K562 (cell line): ENCODE data around the gene PDIA3. TPM values are rescaled to one million over a fixed set of nuclear protein-coding genes. Genes with fewer than 3 reads are reported as not detected.
A peak's percentile ranks its signal among the peaks of the same experiment; 100 is the strongest.

ENCODE experiments used
- ATAC-seq: fragments of 200-7000 bp; cut with Tn5 transposase; 3 replicates; pipeline ENCODE4 v1.9.1; 2020; ENCODE audit warnings: moderate library complexity
- BruUV-seq: library from RNA; stranded (reverse); fragments of 400-500 nt; replicated peaks from 2 replicates; lab custom pipeline; 2021; lab: Mats Ljungman, UMichigan
- CTCF ChIA-PET: fragments of 300-600 bp; formaldehyde crosslinking; extraction: SDS; loops from one replicate; lab custom pipeline; 2021; ENCODE audit warnings: low intra/inter-chr PET ratio; lab: Yijun Ruan, JAX
- POLR2A ChIA-PET: fragments of 300-600, 350-650 bp; sonication (Branson Sonifier 250); formaldehyde crosslinking; extraction: SDS; loops from one replicate; lab custom pipeline; 2021; ENCODE audit warnings: antibody characterized with exemption, inconsistent platforms; lab: Yijun Ruan, JAX
- DNase-seq, 4 experiments: peaks; one replicate each; pipeline versions ENCODE4 v3.0.0 to v3.0.0-alpha.2; 2011 to 2018; ENCODE audit warnings: low spot score in 3 of 4, mixed read lengths in 3 of 4; ENCODE audit errors: extremely low read depth in 1 of 4
- FAIRE-seq: peaks from 2 replicates; lab custom pipeline; 2011; peaks lifted over from hg19 to GRCh38; lab: Jason Lieb, UNC
- H2AFZ ChIP-seq: 2 replicates; pipeline ENCODE4 v1.6.0; 2011; ENCODE audit warnings: low read depth, low read length, control low read depth, inconsistent platforms
- H3K27ac ChIP-seq: fragments of 200-600 bp; 3 replicates; pipeline ENCODE4 v1.8.0; 2011; ENCODE audit warnings: low read depth, mild to moderate bottlenecking, control low read depth, inconsistent platforms, low read length, moderate library complexity, mixed read lengths; ENCODE audit errors: extremely low read depth
- H3K27me3 ChIP-seq, 2 experiments: fragments of 300-600 bp in 1 of 2; 2 replicates in 1 of 2; 3 replicates in 1 of 2; pipeline versions ENCODE4 v1.6.0 to v1.8.0; 2011; ENCODE audit warnings: inconsistent platforms in 2 of 2, low read length in 2 of 2, mild to moderate bottlenecking in 1 of 2, mixed read lengths in 1 of 2, moderate library complexity in 1 of 2; ENCODE audit not compliant: control insufficient read depth in 2 of 2, insufficient read depth in 2 of 2
- H3K36me3 ChIP-seq: fragments of 300-600 bp; 3 replicates; pipeline ENCODE4 v1.8.0; 2011; ENCODE audit warnings: mild to moderate bottlenecking, low read length, inconsistent platforms; ENCODE audit not compliant: control insufficient read depth, insufficient read depth
- H3K4me1 ChIP-seq, 2 experiments: fragments of 200-600 bp in 1 of 2; replicated peaks in 1 of 2; 2 replicates in 1 of 2; 3 replicates in 1 of 2; pipeline versions ENCODE4 v1.5.1 to v1.8.0; 2011; ENCODE audit warnings: inconsistent platforms in 2 of 2, low read length in 2 of 2, mild to moderate bottlenecking in 1 of 2, mixed read lengths in 1 of 2, moderate library complexity in 1 of 2; ENCODE audit not compliant: control insufficient read depth in 2 of 2, insufficient read depth in 2 of 2
- H3K4me2 ChIP-seq: 2 replicates; pipeline ENCODE4 v1.6.1; 2011; ENCODE audit warnings: low read length, control low read depth, inconsistent platforms, mixed read lengths; ENCODE audit not compliant: insufficient read depth
- H3K4me3 ChIP-seq: fragments of 200-600 bp; sonication (generic), shearing (Covaris generic); 2 replicates; pipeline ENCODE4 v1.5.1; 2016; ENCODE audit warnings: control low read depth, inconsistent platforms
- H3K79me2 ChIP-seq: fragments of 200-600 bp; 3 replicates; pipeline ENCODE4 v1.8.0; 2011; ENCODE audit warnings: low read length, inconsistent platforms; ENCODE audit not compliant: control insufficient read depth, insufficient read depth
- H3K9ac ChIP-seq, 2 experiments: 2 replicates each; pipeline versions ENCODE4 v1.6.0 to v1.6.1; 2011; ENCODE audit warnings: low read depth in 2 of 2, low read length in 2 of 2, control low read depth in 1 of 2, inconsistent platforms in 1 of 2, mild to moderate bottlenecking in 1 of 2, mixed read lengths in 1 of 2; ENCODE audit not compliant: insufficient read depth in 1 of 2
- H3K9me1 ChIP-seq: one replicate; pipeline ENCODE4 v1.6.0; 2011; ENCODE audit warnings: inconsistent platforms, mild to moderate bottlenecking, low read length, moderate library complexity; ENCODE audit not compliant: control insufficient read depth, insufficient read depth
- H3K9me3 ChIP-seq: replicated peaks from 2 replicates; pipeline ENCODE4 v1.5.1; 2011; ENCODE audit warnings: low read depth, low read length, inconsistent platforms; ENCODE audit not compliant: control insufficient read depth, insufficient read depth
- H4K20me1 ChIP-seq: replicated peaks from 2 replicates; pipeline ENCODE4 v1.6.1; 2011; ENCODE audit warnings: low read length, inconsistent platforms, mixed read lengths; ENCODE audit not compliant: control insufficient read depth, insufficient read depth
- FIP1L1 ChIP-seq: fragments of 200-400 bp; formaldehyde crosslinking; IDR thresholded peaks from 2 replicates; pipeline ENCODE4 v1.6.1; 2018; ENCODE audit warnings: mild to moderate bottlenecking, low read depth, low read length; ENCODE audit not compliant: poor library complexity, severe bottlenecking
- KLF6 ChIP-seq: fragments of 250-450 bp; sonication (Bioruptor Pico); IDR thresholded peaks from 2 replicates; pipeline ENCODE4 v1.4.0; 2020; ENCODE audit warnings: mild to moderate bottlenecking, moderate library complexity, borderline replicate concordance
- MAX ChIP-seq: sonication (generic); formaldehyde crosslinking; IDR thresholded peaks from 2 replicates; pipeline ENCODE4 v1.9.0; 2022; ENCODE audit warnings: mild to moderate bottlenecking, missing genetic modification reagents
- POU5F1 ChIP-seq: fragments of 150-350 bp; IDR thresholded peaks from 2 replicates; pipeline ENCODE4 v1.6.1; 2014; ENCODE audit warnings: borderline replicate concordance, low read length, low read depth, mild to moderate bottlenecking; ENCODE audit not compliant: partially characterized antibody
- ZFX ChIP-seq: sonication (generic); formaldehyde crosslinking; IDR thresholded peaks from 2 replicates; pipeline ENCODE4 v1.8.0; 2022; ENCODE audit warnings: mild to moderate bottlenecking, missing genetic modification reagents, moderate library complexity
- ZNF12 ChIP-seq: sonication (generic); formaldehyde crosslinking; IDR thresholded peaks from 2 replicates; pipeline ENCODE4 v1.4.0; 2020; ENCODE audit warnings: mild to moderate bottlenecking, missing genetic modification reagents
- ZNF316 ChIP-seq: fragments of 450-650 bp; IDR thresholded peaks from 2 replicates; pipeline ENCODE4 v1.6.1; 2016
- ZNF444 ChIP-seq: fragments of 250-450 bp; sonication (Bioruptor Pico); IDR thresholded peaks from 2 replicates; pipeline ENCODE4 v1.4.0; 2020; ENCODE audit warnings: mild to moderate bottlenecking, moderate library complexity
- ZNF609 ChIP-seq: sonication (generic); formaldehyde crosslinking; IDR thresholded peaks from 2 replicates; pipeline ENCODE4 v1.8.1; 2023; ENCODE audit warnings: missing genetic modification reagents, mild to moderate bottlenecking, borderline replicate concordance
- WGBS: fragments of 100-300 bp; shearing (Covaris generic); methylation state at CpG from one replicate; pipeline ENCODE4 v1.1.6; 2016; ENCODE audit warnings: low coverage, mixed read lengths; ENCODE audit not compliant: insufficient coverage; ENCODE audit errors: missing lambda C conversion rate; 5-methylcytosine and 5-hydroxymethylcytosine counted together
- in situ Hi-C: fragments of 300-500 bp; cut with MboI; formaldehyde crosslinking; loops from 4 replicates; pipeline ENCODE4 v1.15.0; 2018; ENCODE audit warnings: inconsistent platforms, mixed read lengths
- intact Hi-C: fragments of 100-400 bp; cut with micrococcal nuclease; formaldehyde crosslinking; loops from 2 replicates; pipeline ENCODE4 v1.14.2; 2022
- polyA plus RNA-seq, 8 experiments: library from polyadenylated mRNA; depleted of rRNA in 4 of 8; stranded (reverse) in 5 of 8; unstranded in 3 of 8; fragments of >200 nt; fragmentation: Nextera tagmentation in 2 of 8; fragmentation: Illumina TruSeq in 1 of 8; extraction: Ambion mirVana in 2 of 8; extraction: Trizol in 1 of 8; gene quantifications; 2 replicates each; pipeline versions ENCODE4 v1.2.1 to v1.2.3, GENCODE V29; 2011 to 2014; ENCODE audit warnings: inconsistent platforms in 1 of 8, missing spikeins in 1 of 8
- total RNA-seq, 7 experiments: library from RNA; depleted of rRNA in 6 of 7; stranded (reverse); fragments of >200 nt in 6 of 7; fragmentation: Illumina TruSeq in 2 of 7; extraction: Trizol in 2 of 7; gene quantifications; 2 replicates each; pipeline versions ENCODE4 v1.2.1 to v1.2.3, GENCODE V29; 2011 to 2021; ENCODE audit warnings: low replicate concordance in 1 of 7
- TF ChIP-seq, protein P1 (sequence below): sonication (generic); formaldehyde crosslinking; IDR thresholded peaks from 2 replicates; pipeline ENCODE4 v1.8.1; 2023; ENCODE audit warnings: mild to moderate bottlenecking, missing genetic modification reagents

PDIA3 gene
- total and polyA plus RNA-seq, 9 of the 15 experiments (the other 6 are each of a cell fraction or from before 2014, with no cell fraction given): 13.5 to 386 (median 149) TPM

- no peak for TF ChIP-seq ZNF609 (CRISPR knock-in tag)
- TF ChIP-seq ZNF444: no peak
- TF ChIP-seq FIP1L1: no peak
- TF ChIP-seq MAX (CRISPR knock-in tag): no peak
- TF ChIP-seq KLF6 (CRISPR knock-in tag): no peak
These were observed 5.6 kb downstream of the PDIA3 start (continued) for GRCh38 chr15:43751885-43752284.

DNA sequence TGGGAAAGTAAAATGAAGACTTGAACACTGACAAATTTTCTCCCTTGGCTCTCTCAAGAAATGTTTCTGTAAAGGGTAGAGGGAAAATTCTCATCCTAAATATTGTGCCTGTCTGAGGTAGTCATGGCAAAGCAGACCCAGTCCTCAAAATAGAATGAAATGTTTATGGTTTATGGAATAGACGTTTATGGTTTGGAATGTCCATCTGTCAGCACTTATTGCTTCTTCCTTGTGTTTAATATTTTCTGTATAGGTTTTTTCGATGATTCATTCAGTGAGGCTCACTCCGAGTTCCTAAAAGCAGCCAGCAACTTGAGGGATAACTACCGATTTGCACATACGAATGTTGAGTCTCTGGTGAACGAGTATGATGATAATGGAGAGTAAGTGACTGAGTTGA, 16.6 kb downstream of the PDIA3 start:
- Histone ChIP-seq H3K36me3 (peaks cover 96% of the 10 kb centered on the region), H4K20me1 (no peaks in the 10 kb centered on the region), H3K79me2 (no peaks in the 10 kb centered on the region), H2AFZ (no peak overlapping the region), H3K9me3 (no peaks in the 10 kb centered on the region), H3K4me1 (no peaks in the 10 kb centered on the region), H3K27me3 (no peaks in the 10 kb centered on the region), H3K9ac (no peak overlapping the region), H3K4me2 (no peak overlapping the region), H3K9me1 (no peaks in the 10 kb centered on the region), H3K27ac (no peak overlapping the region), H3K4me3 (no peak overlapping the region)
- in situ Hi-C loops (no loop called here), intact Hi-C loops (no loop called here)
- POLR2A ChIA-PET: interaction anchor here (0.6 to 2.8 kb wide), 2 partner anchors 8 to 12 kb away, joined by 4 to 10 read pairs; no protein-coding TSS in a partner anchor
- CTCF ChIA-PET: no interaction called here
- no peak for TF ChIP-seq POU5F1
- TF ChIP-seq ZNF12 (CRISPR knock-in tag): no peak
- TF ChIP-seq, protein P1, sequence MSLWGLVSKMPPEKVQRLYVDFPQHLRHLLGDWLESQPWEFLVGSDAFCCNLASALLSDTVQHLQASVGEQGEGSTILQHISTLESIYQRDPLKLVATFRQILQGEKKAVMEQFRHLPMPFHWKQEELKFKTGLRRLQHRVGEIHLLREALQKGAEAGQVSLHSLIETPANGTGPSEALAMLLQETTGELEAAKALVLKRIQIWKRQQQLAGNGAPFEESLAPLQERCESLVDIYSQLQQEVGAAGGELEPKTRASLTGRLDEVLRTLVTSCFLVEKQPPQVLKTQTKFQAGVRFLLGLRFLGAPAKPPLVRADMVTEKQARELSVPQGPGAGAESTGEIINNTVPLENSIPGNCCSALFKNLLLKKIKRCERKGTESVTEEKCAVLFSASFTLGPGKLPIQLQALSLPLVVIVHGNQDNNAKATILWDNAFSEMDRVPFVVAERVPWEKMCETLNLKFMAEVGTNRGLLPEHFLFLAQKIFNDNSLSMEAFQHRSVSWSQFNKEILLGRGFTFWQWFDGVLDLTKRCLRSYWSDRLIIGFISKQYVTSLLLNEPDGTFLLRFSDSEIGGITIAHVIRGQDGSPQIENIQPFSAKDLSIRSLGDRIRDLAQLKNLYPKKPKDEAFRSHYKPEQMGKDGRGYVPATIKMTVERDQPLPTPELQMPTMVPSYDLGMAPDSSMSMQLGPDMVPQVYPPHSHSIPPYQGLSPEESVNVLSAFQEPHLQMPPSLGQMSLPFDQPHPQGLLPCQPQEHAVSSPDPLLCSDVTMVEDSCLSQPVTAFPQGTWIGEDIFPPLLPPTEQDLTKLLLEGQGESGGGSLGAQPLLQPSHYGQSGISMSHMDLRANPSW: no peak
- TF ChIP-seq ZFX (CRISPR knock-in tag): no peak
- TF ChIP-seq ZNF316: peak; percentile 62
- ATAC-seq (no peak), FAIRE-seq (no peak), DNase-seq (peak in 1 of 4 experiments; percentile 4)
- 82% methylated on average over 6 of the region's 6 CpGs for WGBS
- no TSS peak for BruUV-seq
